ENCODE measurements around the gene ZNF841. TPM values are rescaled to one million over a fixed set of nuclear protein-coding genes. Genes with fewer than 3 reads are reported as not detected.

The ZNF841 gene
- total and polyA plus RNA-seq, 2 of the 13 experiments (the other 11 are each of a cell fraction or from before 2014, with no cell fraction given) = 6.2 to 14.2 TPM

GRCh38 chr19:52139252-52140031 is 43.9 kb upstream of the ZNF841 start, which contains the start of gene ZNF616 (continued):
- TF ChIP-seq YEATS4 (CRISPR knock-in tag; IDR thresholded peaks at IDR 0.05; ENCODE audit: borderline replicate concordance) (peak; percentile 12; the same call in 1 of the 2 replicates), IKZF5 (CRISPR knock-in tag; IDR thresholded peaks at IDR 0.05) (peak; percentile 58; the same call in 1 of the 2 replicates), ZHX2 (IDR thresholded peaks at IDR 0.05; ENCODE audit: low read depth) (no peak), ZHX2 (CRISPR knock-in tag; IDR thresholded peaks at IDR 0.05; ENCODE audit: borderline replicate concordance) (no peak), ZNF446 (CRISPR knock-in tag; IDR thresholded peaks at IDR 0.05) (no peak), MTERF4 (CRISPR knock-in tag; IDR thresholded peaks at IDR 0.05) (peak; percentile 19; the same call in 1 of the 2 replicates), NPAS2 (CRISPR knock-in tag; IDR thresholded peaks at IDR 0.05; ENCODE audit: borderline replicate concordance) (no peak), ZNF614 (CRISPR knock-in tag; IDR thresholded peaks at IDR 0.05; ENCODE audit: borderline replicate concordance) (0 out of 2 replicates have a peak, but pooled peaks have one; percentile 14), ETV6 (CRISPR knock-in tag; conservative IDR thresholded peaks at IDR 0.05) (peak; percentile 20), TFDP1 (CRISPR knock-in tag; IDR thresholded peaks at IDR 0.05; ENCODE audit: borderline replicate concordance) (peak; percentile 24; the same call in 1 of the 2 replicates), ZNF367 (CRISPR knock-in tag; IDR thresholded peaks at IDR 0.05; ENCODE audit: borderline replicate concordance) (no peak), CC2D1A (CRISPR knock-in tag; IDR thresholded peaks at IDR 0.05) (no peak), ZNF503 (CRISPR knock-in tag; IDR thresholded peaks at IDR 0.05) (no peak)
- TF ChIP-seq, protein P1, sequence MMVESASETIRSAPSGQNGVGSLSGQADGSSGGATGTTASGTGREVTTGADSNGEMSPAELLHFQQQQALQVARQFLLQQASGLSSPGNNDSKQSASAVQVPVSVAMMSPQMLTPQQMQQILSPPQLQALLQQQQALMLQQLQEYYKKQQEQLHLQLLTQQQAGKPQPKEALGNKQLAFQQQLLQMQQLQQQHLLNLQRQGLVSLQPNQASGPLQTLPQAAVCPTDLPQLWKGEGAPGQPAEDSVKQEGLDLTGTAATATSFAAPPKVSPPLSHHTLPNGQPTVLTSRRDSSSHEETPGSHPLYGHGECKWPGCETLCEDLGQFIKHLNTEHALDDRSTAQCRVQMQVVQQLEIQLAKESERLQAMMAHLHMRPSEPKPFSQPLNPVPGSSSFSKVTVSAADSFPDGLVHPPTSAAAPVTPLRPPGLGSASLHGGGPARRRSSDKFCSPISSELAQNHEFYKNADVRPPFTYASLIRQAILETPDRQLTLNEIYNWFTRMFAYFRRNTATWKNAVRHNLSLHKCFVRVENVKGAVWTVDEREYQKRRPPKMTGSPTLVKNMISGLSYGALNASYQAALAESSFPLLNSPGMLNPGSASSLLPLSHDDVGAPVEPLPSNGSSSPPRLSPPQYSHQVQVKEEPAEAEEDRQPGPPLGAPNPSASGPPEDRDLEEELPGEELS (CRISPR knock-in tag; IDR thresholded peaks at IDR 0.05) = peak; percentile 10

All from HepG2 (cell line).